ENCODE results near the gene PFAS. TPM values are rescaled to one million over a fixed set of nuclear protein-coding genes. Genes with fewer than 3 reads are reported as not detected.

The PFAS gene
- total and polyA plus RNA-seq, 10 of the 15 experiments (the other 5 are each of a cell fraction or from before 2014, with no cell fraction given): 13.9 to 122 (median 47.2) TPM

- TF ChIP-seq, protein P1, sequence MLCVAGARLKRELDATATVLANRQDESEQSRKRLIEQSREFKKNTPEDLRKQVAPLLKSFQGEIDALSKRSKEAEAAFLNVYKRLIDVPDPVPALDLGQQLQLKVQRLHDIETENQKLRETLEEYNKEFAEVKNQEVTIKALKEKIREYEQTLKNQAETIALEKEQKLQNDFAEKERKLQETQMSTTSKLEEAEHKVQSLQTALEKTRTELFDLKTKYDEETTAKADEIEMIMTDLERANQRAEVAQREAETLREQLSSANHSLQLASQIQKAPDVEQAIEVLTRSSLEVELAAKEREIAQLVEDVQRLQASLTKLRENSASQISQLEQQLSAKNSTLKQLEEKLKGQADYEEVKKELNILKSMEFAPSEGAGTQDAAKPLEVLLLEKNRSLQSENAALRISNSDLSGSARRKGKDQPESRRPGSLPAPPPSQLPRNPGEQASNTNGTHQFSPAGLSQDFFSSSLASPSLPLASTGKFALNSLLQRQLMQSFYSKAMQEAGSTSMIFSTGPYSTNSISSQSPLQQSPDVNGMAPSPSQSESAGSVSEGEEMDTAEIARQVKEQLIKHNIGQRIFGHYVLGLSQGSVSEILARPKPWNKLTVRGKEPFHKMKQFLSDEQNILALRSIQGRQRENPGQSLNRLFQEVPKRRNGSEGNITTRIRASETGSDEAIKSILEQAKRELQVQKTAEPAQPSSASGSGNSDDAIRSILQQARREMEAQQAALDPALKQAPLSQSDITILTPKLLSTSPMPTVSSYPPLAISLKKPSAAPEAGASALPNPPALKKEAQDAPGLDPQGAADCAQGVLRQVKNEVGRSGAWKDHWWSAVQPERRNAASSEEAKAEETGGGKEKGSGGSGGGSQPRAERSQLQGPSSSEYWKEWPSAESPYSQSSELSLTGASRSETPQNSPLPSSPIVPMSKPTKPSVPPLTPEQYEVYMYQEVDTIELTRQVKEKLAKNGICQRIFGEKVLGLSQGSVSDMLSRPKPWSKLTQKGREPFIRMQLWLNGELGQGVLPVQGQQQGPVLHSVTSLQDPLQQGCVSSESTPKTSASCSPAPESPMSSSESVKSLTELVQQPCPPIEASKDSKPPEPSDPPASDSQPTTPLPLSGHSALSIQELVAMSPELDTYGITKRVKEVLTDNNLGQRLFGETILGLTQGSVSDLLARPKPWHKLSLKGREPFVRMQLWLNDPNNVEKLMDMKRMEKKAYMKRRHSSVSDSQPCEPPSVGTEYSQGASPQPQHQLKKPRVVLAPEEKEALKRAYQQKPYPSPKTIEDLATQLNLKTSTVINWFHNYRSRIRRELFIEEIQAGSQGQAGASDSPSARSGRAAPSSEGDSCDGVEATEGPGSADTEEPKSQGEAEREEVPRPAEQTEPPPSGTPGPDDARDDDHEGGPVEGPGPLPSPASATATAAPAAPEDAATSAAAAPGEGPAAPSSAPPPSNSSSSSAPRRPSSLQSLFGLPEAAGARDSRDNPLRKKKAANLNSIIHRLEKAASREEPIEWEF (IDR thresholded peaks at IDR 0.05; ENCODE audit: insufficient replicate concordance, low read depth, low read length): no peak
- no peak for TF ChIP-seq SUPT20H (IDR thresholded peaks at IDR 0.05; ENCODE audit: borderline replicate concordance, control insufficient read depth, low read depth, low read length)
- TF ChIP-seq ZBED1 (IDR thresholded peaks at IDR 0.05; ENCODE audit: borderline replicate concordance): no peak
- peak; percentile 38; the same call in 1 of the 2 replicates for TF ChIP-seq NFIC (IDR thresholded peaks at IDR 0.05; ENCODE audit: low read depth, low read length)
- TF ChIP-seq MEF2A (IDR thresholded peaks at IDR 0.05; ENCODE audit: insufficient read depth, low read depth, low read length): 0 out of 2 replicates have a peak, but pooled peaks have one; percentile 46
- TF ChIP-seq BRCA1 (IDR thresholded peaks at IDR 0.05; ENCODE audit: low read depth, low read length): no peak
- TF ChIP-seq ZBTB4 (CRISPR knock-in tag; IDR thresholded peaks at IDR 0.05): no peak
- TF ChIP-seq CHD4 (IDR thresholded peaks at IDR 0.05): no peak
- TF ChIP-seq, protein P2, sequence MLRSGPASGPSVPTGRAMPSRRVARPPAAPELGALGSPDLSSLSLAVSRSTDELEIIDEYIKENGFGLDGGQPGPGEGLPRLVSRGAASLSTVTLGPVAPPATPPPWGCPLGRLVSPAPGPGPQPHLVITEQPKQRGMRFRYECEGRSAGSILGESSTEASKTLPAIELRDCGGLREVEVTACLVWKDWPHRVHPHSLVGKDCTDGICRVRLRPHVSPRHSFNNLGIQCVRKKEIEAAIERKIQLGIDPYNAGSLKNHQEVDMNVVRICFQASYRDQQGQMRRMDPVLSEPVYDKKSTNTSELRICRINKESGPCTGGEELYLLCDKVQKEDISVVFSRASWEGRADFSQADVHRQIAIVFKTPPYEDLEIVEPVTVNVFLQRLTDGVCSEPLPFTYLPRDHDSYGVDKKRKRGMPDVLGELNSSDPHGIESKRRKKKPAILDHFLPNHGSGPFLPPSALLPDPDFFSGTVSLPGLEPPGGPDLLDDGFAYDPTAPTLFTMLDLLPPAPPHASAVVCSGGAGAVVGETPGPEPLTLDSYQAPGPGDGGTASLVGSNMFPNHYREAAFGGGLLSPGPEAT (IDR thresholded peaks at IDR 0.05; ENCODE audit: low read depth): peak; percentile 90
- TF ChIP-seq BACH1 (IDR thresholded peaks at IDR 0.05; ENCODE audit: borderline replicate concordance): peak; percentile 73; the same call in 1 of the 2 replicates
- peak; percentile 57 for TF ChIP-seq IRF4 (IDR thresholded peaks at IDR 0.05; ENCODE audit: low read depth, low read length)
- TF ChIP-seq TARDBP (IDR thresholded peaks at IDR 0.05; ENCODE audit: borderline replicate concordance): no peak
- peak; percentile 30 for TF ChIP-seq USF1 (IDR thresholded peaks at IDR 0.05; ENCODE audit: borderline replicate concordance, extremely low read length, insufficient read depth, low read depth, low read length)
- peak; percentile 30 to 57; a peak in 2 of 4 replicates for TF ChIP-seq EP300 (IDR thresholded peaks at IDR 0.05; ENCODE audit: borderline replicate concordance in 1 of 2, control insufficient read depth in 1 of 2, low read depth in 2 of 2, low read length in 2 of 2)
Measured at GRCh38 chr17:8248751-8249607, at the start of gene PFAS (continued).

Measured in GM12878 (cell line).